Cardiac muscle cell (in vitro differentiated cells and primary cell): Measurements from ENCODE around the gene SYNPR. TPM values are rescaled to one million over a fixed set of nuclear protein-coding genes. Genes with fewer than 3 reads are reported as not detected.

ENCODE experiments used
- DNase-seq, 2 donors: peaks; one replicate each; pipeline versions ENCODE4 v3.0.0 to v3.0.0-alpha.2; 2010 to 2017; ENCODE audit warnings: low read depth in 1 of 2, low spot score in 1 of 2
- H3K27ac ChIP-seq: fragments of 200-600 bp; sonication (generic); 2 replicates; pipeline ENCODE4 v1.5.1; 2016
- H3K27me3 ChIP-seq: fragments of 200-600 bp; sonication (generic); 2 replicates; pipeline ENCODE4 v1.6.0; 2016; ENCODE audit warnings: control low read depth
- H3K36me3 ChIP-seq: fragments of 200-600 bp; sonication (generic); 2 replicates; pipeline ENCODE4 v1.5.1; 2016; ENCODE audit warnings: control low read depth
- H3K4me1 ChIP-seq: fragments of 200-600 bp; sonication (generic); 2 replicates; pipeline ENCODE4 v1.8.1; 2017; ENCODE audit warnings: low read depth, mild to moderate bottlenecking, mixed run types
- H3K4me3 ChIP-seq: fragments of 200-600 bp; sonication (generic); 2 replicates; pipeline ENCODE4 v1.5.1; 2016; ENCODE audit warnings: mild to moderate bottlenecking
- H3K9me3 ChIP-seq: fragments of 200-600 bp; sonication (generic); 2 replicates; pipeline ENCODE4 v1.5.1; 2017; ENCODE audit warnings: low read depth, mild to moderate bottlenecking, control low read depth
- polyA plus RNA-seq: library from polyadenylated mRNA; unstranded; fragments of >200 nt; fragmentation: Nextera tagmentation; extraction: Ambion mirVana; gene quantifications from 2 replicates; pipeline ENCODE4 v1.2.1, GENCODE V29; 2016
- total RNA-seq: library from RNA; depleted of rRNA; stranded (reverse); fragments of >200 nt; gene quantifications from 2 replicates; pipeline ENCODE4 v1.2.3, GENCODE V29; 2016
- TF ChIP-seq, protein P1 (sequence below): IDR thresholded peaks from 2 replicates; pipeline ENCODE4 v1.5.1; 2012; ENCODE audit warnings: low read depth, mild to moderate bottlenecking, low read length

The SYNPR gene
- total and polyA plus RNA-seq, 2 experiments from 2014 or later: 0.36 to 1.8 TPM

DNA sequence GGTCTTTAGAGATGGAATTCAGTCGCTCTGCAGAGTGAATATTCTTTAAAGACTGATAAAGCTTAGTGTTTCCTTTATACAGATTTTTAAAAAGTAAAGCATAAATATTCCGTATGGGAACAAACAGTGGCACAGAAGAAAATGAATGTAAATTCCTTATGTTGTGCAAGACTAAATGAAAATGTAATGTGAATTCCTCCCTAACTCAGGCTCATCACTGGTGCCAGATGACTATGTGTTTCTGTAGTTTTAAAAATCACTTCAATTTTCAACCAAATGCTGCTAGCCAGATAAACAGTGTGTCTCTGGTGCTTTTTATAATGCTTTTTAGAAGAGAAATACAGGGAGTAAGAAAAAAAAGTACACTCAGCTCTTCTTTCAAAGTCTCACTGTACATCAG lies 219.5 kb downstream of the SYNPR start:
- Histone ChIP-seq H3K27ac (no peak overlapping the region), H3K27me3 (no peaks in the 10 kb centered on the region), H3K36me3 (no peaks in the 10 kb centered on the region), H3K9me3 (no peaks in the 10 kb centered on the region), H3K4me3 (no peak overlapping the region), H3K4me1 (no peaks in the 10 kb centered on the region)
- no peak for DNase-seq
- TF ChIP-seq, protein P1, sequence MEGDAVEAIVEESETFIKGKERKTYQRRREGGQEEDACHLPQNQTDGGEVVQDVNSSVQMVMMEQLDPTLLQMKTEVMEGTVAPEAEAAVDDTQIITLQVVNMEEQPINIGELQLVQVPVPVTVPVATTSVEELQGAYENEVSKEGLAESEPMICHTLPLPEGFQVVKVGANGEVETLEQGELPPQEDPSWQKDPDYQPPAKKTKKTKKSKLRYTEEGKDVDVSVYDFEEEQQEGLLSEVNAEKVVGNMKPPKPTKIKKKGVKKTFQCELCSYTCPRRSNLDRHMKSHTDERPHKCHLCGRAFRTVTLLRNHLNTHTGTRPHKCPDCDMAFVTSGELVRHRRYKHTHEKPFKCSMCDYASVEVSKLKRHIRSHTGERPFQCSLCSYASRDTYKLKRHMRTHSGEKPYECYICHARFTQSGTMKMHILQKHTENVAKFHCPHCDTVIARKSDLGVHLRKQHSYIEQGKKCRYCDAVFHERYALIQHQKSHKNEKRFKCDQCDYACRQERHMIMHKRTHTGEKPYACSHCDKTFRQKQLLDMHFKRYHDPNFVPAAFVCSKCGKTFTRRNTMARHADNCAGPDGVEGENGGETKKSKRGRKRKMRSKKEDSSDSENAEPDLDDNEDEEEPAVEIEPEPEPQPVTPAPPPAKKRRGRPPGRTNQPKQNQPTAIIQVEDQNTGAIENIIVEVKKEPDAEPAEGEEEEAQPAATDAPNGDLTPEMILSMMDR: no peak

DNA sequence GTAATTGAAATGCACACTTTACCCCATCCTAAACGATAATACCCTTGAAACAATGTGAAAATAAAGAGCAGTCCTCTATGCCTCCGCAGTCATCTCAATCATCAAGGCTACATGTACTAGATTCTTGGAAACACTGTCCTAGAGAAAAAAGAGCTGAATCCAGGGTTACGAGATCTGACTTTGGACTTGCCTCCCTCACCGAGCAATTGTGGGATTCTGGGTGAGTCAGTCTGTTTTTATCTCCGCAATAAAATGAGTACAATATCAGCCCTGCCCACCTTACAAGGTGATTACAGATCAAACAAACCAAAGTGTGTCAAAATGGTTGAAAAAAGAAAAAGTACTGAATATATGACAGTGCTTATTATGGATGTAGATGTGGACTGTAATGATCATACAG lies 222.1 kb downstream of the SYNPR start:
- Histone ChIP-seq H3K36me3 (no peaks in the 10 kb centered on the region), H3K27me3 (no peaks in the 10 kb centered on the region), H3K9me3 (no peaks in the 10 kb centered on the region), H3K27ac (no peak overlapping the region), H3K4me3 (no peak overlapping the region), H3K4me1 (no peaks in the 10 kb centered on the region)
- TF ChIP-seq, protein P1: no peak
- DNase-seq: no peak

DNA sequence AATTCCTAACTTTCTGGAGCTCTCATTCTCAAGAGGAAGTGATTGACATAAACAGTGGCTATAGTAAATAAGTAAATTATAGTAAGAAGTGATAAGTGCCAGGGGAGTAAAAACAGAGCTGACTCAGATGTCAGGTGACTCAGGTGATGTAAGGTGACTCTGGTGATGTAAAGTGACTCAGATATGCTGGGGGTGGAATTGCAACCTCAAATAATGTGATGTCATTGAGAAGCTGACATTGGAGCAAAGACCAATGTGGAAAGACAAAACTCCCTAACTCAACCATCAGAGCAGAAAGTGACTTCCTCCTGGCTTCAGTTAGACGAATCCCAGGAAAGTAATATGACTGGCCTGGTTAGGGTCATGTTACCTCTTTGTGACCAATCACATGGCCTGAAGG lies 230.2 kb downstream of the SYNPR start:
- no peaks in the 10 kb centered on the region for H3K27me3 ChIP-seq
- no peaks in the 10 kb centered on the region for H3K36me3 ChIP-seq
- TF ChIP-seq, protein P1: no peak
- no peak for DNase-seq
- H3K4me3 ChIP-seq: no peak overlapping the region
- no peaks in the 10 kb centered on the region for H3K4me1 ChIP-seq
- H3K9me3 ChIP-seq: no peaks in the 10 kb centered on the region
- no peak overlapping the region for H3K27ac ChIP-seq

DNA sequence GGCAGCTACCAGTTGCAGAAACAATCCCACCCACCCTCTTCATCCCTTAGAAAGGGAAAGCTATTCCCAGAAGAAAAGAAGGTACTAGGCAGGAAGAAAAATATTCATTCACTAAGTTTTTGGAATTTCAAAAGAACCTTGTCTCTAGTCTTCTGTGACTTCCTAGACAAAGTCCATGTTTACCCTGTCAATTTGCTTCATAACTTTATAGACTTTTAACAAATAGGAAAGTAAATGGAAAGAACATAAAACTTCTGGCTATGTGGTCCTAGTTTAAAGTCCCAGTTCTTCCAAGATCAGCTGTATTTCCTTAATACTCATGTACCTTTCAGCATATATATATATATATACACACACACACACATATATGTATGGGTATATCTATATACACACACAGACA lies 230.7 kb downstream of the SYNPR start:
- H3K27me3 ChIP-seq: no peaks in the 10 kb centered on the region
- H3K4me1 ChIP-seq: no peaks in the 10 kb centered on the region
- H3K4me3 ChIP-seq: no peak overlapping the region
- TF ChIP-seq, protein P1: no peak
- H3K36me3 ChIP-seq: no peaks in the 10 kb centered on the region
- DNase-seq: no peak
- no peak overlapping the region for H3K27ac ChIP-seq
- no peaks in the 10 kb centered on the region for H3K9me3 ChIP-seq

DNA sequence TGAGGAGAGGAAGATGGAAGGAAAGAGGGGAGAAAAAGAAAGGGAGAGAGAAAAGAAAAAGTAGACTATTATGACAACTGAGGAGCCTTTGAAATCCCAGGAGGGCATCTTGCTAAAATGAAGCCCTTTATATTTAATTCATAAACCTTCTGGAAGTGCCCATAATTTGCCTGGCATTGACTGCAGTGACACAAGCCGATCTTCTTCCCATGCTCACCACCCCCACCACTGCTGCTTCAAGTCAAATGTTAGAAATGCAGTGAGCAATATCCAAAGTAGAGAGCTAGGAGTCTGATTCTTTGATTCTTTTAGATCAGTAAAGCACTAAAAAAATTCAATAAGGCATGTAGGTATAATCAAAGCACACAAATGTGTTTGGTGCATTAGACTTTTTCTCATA lies 235.7 kb downstream of the SYNPR start:
- Histone ChIP-seq H3K36me3 (no peaks in the 10 kb centered on the region), H3K27ac (no peak overlapping the region), H3K4me3 (no peak overlapping the region), H3K9me3 (no peaks in the 10 kb centered on the region), H3K4me1 (no peaks in the 10 kb centered on the region), H3K27me3 (no peaks in the 10 kb centered on the region)
- no peak for DNase-seq
- TF ChIP-seq, protein P1: no peak

DNA sequence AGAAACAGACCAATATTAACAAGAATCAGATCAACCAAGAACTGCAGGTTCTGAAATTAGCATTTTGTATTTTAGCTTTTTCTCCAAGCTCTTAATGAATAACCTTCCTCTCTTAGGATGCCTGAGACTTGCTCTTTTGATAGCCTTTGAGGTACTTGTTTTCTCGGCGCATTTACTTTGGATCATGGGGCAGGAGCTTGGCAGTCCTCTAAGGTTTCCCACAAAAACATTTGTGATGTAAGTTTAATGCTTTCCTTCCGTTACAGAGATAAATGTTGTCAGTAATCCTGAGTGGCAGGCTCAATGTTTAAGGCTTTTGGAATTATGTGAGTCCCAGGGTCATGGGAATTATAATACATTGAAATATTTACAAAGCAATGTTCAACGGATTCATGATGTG lies 236.6 kb downstream of the SYNPR start:
- H3K9me3 ChIP-seq: no peaks in the 10 kb centered on the region
- H3K4me3 ChIP-seq: no peak overlapping the region
- TF ChIP-seq, protein P1: no peak
- DNase-seq: no peak
- no peaks in the 10 kb centered on the region for H3K4me1 ChIP-seq
- H3K27me3 ChIP-seq: no peaks in the 10 kb centered on the region
- no peaks in the 10 kb centered on the region for H3K36me3 ChIP-seq
- no peak overlapping the region for H3K27ac ChIP-seq
